A673 (cell line): Measurements from ENCODE around the gene NHSL1. TPM values are rescaled to one million over a fixed set of nuclear protein-coding genes. Genes with fewer than 3 reads are reported as not detected.
"Not testable (repeated sequence)": the region's sequence is repeated elsewhere in the genome, so short reads cannot be mapped to it uniquely, and the experiment has no call there.

Experiments used
- BruUV-seq: library from RNA; stranded (reverse); fragments of 400-500 nt; replicated peaks from 2 replicates; lab custom pipeline; 2021; lab: Mats Ljungman, UMichigan
- CTCF ChIA-PET: fragments of 300-600 bp; sonication (Branson Sonifier 250); formaldehyde crosslinking; loops from one replicate; lab custom pipeline; 2022; ENCODE audit warnings: antibody characterized with exemption; lab: Charles Lee
- POLR2A ChIA-PET: fragments of 300-600 bp; sonication (Branson Sonifier 250); formaldehyde crosslinking; loops from one replicate; lab custom pipeline; 2022; ENCODE audit warnings: antibody characterized with exemption; ENCODE audit not compliant: low non-redundant PET; lab: Charles Lee
- DNase-seq: peaks from one replicate; pipeline ENCODE4 v3.0.0-alpha.2; 2015; ENCODE audit warnings: low spot score
- H3K27ac ChIP-seq: fragments of 200-600 bp; sonication (generic); 2 replicates; pipeline ENCODE4 v1.5.1; 2016; ENCODE audit warnings: mixed run types, low read depth, mild to moderate bottlenecking, mixed read lengths, antibody characterized with exemption, low read length; ENCODE audit not compliant: poor library complexity, severe bottlenecking
- H3K27me3 ChIP-seq: fragments of 200-600 bp; sonication (generic); replicated peaks from 2 replicates; pipeline ENCODE4 v1.6.1; 2017; ENCODE audit warnings: mixed run types, low read depth, mild to moderate bottlenecking, mixed read lengths, antibody characterized with exemption, low read length; ENCODE audit not compliant: insufficient read depth, poor library complexity
- H3K36me3 ChIP-seq: fragments of 200-600 bp; sonication (generic); 2 replicates; pipeline ENCODE4 v1.6.1; 2016; ENCODE audit warnings: mixed run types, mild to moderate bottlenecking, mixed read lengths, antibody characterized with exemption, low read length; ENCODE audit not compliant: insufficient read depth, poor library complexity, severe bottlenecking
- H3K4me1 ChIP-seq: fragments of 200-600 bp; sonication (generic); 2 replicates; pipeline ENCODE4 v1.6.1; 2017; ENCODE audit warnings: mixed run types, mild to moderate bottlenecking, mixed read lengths, antibody characterized with exemption, low read length; ENCODE audit not compliant: insufficient read depth, poor library complexity, severe bottlenecking
- H3K4me3 ChIP-seq: fragments of 200-600 bp; sonication (generic); 2 replicates; pipeline ENCODE4 v1.5.1; 2016; ENCODE audit warnings: low read depth, mixed run types, mild to moderate bottlenecking, mixed read lengths, low read length; ENCODE audit not compliant: poor library complexity, severe bottlenecking
- H3K9me3 ChIP-seq: fragments of 200-600 bp; sonication (generic); 2 replicates; pipeline ENCODE4 v1.6.1; 2016; ENCODE audit warnings: mixed run types, low read depth, mild to moderate bottlenecking, mixed read lengths, antibody characterized with exemption, low read length; ENCODE audit not compliant: poor library complexity, severe bottlenecking
- EZH2 ChIP-seq: fragments of 200-600 bp; sonication (generic); IDR thresholded peaks from 2 replicates; pipeline ENCODE4 v1.6.1; 2017; ENCODE audit warnings: borderline replicate concordance, low read depth, mild to moderate bottlenecking, mixed read lengths, antibody characterized with exemption, low read length; ENCODE audit not compliant: poor library complexity, severe bottlenecking
- intact Hi-C: fragments of 100-400 bp; cut with micrococcal nuclease; formaldehyde crosslinking; loops from one replicate; pipeline ENCODE4 v1.10.0; 2022; ENCODE audit not compliant: unreplicated experiment
- total RNA-seq: library from RNA; stranded (reverse); gene quantifications from 2 replicates; pipeline ENCODE4 v1.2.3, GENCODE V29; 2021
- TF ChIP-seq, protein P1 (sequence below): fragments of 300-800, 200-600 bp; sonication (generic); conservative IDR thresholded peaks from 2 replicates; pipeline ENCODE4 v1.5.1; 2017; ENCODE audit warnings: low read depth, mild to moderate bottlenecking, antibody characterized with exemption, low read length, moderate library complexity, mixed read lengths

NHSL1 gene
- total RNA-seq, 1 experiment from 2014 or later: 33.1 TPM

DNA sequence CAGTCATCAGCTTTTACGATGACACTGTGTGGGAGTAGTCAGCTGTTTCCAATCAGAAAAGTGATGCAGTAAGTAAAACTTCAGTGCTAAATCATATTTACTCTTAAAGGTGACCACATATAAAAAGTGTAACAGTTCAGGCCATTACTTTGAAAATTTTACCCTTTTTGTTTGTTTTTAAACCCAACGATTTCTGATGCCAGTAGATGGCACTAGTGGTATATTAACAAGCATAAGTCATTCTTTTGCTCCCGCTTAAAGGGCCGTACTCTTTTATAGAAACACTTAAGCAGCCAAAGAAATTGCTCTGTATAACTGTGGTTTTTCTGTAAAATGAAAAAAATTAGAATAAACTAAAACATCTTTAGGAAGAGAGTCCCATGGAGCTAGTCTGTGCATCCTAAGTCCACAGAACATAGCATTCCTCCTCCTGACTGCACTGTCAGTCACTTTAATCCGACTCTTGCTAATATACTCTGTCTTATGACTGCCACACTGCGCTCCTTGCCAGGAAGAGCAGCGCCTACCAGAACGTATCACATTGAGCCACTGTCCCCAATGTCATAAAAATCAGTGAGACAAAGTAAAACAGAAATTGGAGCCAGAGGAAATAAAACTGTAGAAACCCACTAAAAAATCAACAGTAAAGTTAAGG lies 70.2 kb downstream of the NHSL1 start:
- CTCF ChIA-PET: interaction anchor here (0.8 to 0.9 kb wide), 2 partner anchors 75 to 80 kb away, joined by 3 read pairs; no protein-coding TSS in a partner anchor
- TF ChIP-seq EZH2: no peak
- TF ChIP-seq, protein P1, sequence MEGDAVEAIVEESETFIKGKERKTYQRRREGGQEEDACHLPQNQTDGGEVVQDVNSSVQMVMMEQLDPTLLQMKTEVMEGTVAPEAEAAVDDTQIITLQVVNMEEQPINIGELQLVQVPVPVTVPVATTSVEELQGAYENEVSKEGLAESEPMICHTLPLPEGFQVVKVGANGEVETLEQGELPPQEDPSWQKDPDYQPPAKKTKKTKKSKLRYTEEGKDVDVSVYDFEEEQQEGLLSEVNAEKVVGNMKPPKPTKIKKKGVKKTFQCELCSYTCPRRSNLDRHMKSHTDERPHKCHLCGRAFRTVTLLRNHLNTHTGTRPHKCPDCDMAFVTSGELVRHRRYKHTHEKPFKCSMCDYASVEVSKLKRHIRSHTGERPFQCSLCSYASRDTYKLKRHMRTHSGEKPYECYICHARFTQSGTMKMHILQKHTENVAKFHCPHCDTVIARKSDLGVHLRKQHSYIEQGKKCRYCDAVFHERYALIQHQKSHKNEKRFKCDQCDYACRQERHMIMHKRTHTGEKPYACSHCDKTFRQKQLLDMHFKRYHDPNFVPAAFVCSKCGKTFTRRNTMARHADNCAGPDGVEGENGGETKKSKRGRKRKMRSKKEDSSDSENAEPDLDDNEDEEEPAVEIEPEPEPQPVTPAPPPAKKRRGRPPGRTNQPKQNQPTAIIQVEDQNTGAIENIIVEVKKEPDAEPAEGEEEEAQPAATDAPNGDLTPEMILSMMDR: peak; percentile 74
- Histone ChIP-seq H3K27me3 (no peaks in the 10 kb centered on the region), H3K36me3 (no peaks in the 10 kb centered on the region), H3K27ac (no peak overlapping the region), H3K9me3 (no peaks in the 10 kb centered on the region), H3K4me1 (no peaks in the 10 kb centered on the region), H3K4me3 (no peak overlapping the region)
- POLR2A ChIA-PET: no interaction called here
- BruUV-seq: no TSS peak
- intact Hi-C loops: loop anchor here (1.0 to 2.0 kb wide), 4 partner anchors 80 to 337 kb away; no protein-coding TSS in a partner anchor
- peak; percentile 70 for DNase-seq

DNA sequence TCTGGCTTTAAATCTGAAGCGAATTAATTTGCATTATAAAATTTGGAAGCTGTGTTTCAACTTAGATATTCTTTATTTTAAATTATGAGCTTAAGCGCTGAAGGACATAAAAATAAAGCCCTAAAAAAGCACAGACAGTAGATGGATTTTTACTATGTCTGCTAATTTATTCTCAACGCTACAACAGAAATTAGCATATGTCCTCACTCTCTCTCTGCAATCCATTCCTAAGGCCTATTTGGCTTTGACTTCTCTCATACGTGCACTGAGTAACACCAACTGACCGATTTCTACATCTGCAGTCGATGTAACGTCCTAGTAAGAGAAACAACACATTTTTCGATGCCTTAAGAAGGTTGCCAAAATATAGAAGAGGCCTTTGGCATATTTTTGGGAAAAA lies 71.6 kb downstream of the NHSL1 start:
- Histone ChIP-seq H3K4me3 (no peak overlapping the region), H3K36me3 (no peaks in the 10 kb centered on the region), H3K4me1 (no peaks in the 10 kb centered on the region), H3K27ac (no peak overlapping the region), H3K9me3 (no peaks in the 10 kb centered on the region), H3K27me3 (no peaks in the 10 kb centered on the region)
- intact Hi-C loops: loop anchor here (2.0 kb wide), 2 partner anchors 81 to 311 kb away; no protein-coding TSS in a partner anchor
- POLR2A ChIA-PET: no interaction called here
- no peak for TF ChIP-seq EZH2
- TF ChIP-seq, protein P1: no peak
- CTCF ChIA-PET: interaction anchor here (0.6 kb wide), 1 partner anchor 10 kb away, joined by 3 read pairs; no protein-coding TSS in a partner anchor
- no peak for DNase-seq
- no TSS peak for BruUV-seq

DNA sequence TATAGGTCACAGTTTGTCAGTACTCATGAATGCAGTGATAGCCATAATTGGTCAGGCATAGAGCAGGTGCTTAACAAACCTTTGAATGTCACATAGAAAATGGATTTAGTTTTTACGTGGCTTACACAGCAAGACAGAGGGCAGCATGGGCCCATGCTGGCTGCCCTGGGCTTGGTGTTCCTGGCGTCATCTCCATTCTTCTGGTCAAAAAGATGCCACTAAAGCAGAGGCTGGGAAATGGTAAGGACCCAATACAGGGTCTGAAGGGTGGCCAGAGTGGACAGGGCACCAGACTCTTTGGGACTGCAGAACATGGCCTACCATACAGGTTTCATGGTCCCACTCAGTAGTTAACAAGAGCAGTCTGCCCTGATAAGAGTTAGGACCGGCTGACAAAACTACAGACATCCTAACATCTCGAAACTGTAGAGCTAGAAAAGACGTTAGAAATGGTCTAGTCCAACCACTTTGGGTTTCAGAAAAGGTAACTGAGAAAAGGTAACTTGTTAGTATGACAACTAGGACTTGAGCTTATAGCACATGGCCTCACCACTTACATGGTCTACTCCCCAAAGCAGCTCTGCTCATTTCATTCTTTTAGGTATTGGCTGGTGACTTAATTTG lies 72.7 kb downstream of the NHSL1 start:
- Histone ChIP-seq H3K4me3 (no peak overlapping the region), H3K27me3 (no peaks in the 10 kb centered on the region), H3K9me3 (no peaks in the 10 kb centered on the region), H3K36me3 (no peaks in the 10 kb centered on the region), H3K27ac (no peak overlapping the region), H3K4me1 (no peaks in the 10 kb centered on the region)
- POLR2A ChIA-PET: no interaction called here
- BruUV-seq: no TSS peak
- intact Hi-C loops: no loop called here
- no peak for DNase-seq
- CTCF ChIA-PET: no interaction called here
- TF ChIP-seq EZH2: no peak
- TF ChIP-seq, protein P1: no peak

DNA sequence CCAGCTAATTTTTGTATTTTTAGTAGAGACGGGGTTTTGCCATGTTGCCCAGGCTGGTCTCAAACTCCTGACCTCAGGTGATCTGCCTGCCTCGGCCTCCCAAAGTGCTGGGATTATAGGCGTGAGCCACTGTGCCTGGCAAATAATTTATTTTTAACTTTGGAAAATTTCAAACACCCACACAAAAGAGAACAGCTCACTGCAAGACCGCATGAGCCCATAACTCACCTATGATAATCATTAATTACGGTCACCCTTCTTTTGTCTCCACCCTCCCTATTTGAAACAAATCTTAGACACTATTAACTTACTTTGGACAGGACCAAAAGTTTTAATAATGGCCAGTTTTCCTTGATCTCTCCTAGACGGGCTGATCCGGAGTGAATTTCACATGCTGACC lies 74.0 kb downstream of the NHSL1 start:
- intact Hi-C loops, POLR2A ChIA-PET, H3K36me3 ChIP-seq, CTCF ChIA-PET, H3K4me1 ChIP-seq, H3K4me3 ChIP-seq, BruUV-seq, H3K27me3 ChIP-seq, H3K27ac ChIP-seq, H3K9me3 ChIP-seq, DNase-seq: not testable (repeated sequence)
